BLaER1 treated with 17β-estradiol and CSF1 and Interleukin-3, amounts not matched to agents 10 nM and 100 nM (cell line): ENCODE measurements around the gene CDON.

Experiments used
- H3K27ac ChIP-seq, 11 experiments: shearing (Covaris generic); formaldehyde crosslinking; 2 replicates each; pipeline ENCODE4 v1.8.1; 2022
- H3K27me3 ChIP-seq, 11 experiments: shearing (Covaris generic); formaldehyde crosslinking; 2 replicates each; pipeline ENCODE4 v1.8.1; 2022
- H3K36me3 ChIP-seq, 11 experiments: shearing (Covaris generic); formaldehyde crosslinking; 2 replicates each; pipeline ENCODE4 v1.8.1; 2022
- H3K4me1 ChIP-seq, 10 experiments: shearing (Covaris generic); formaldehyde crosslinking; 2 replicates each; pipeline ENCODE4 v1.8.1; 2022
- H3K4me2 ChIP-seq, 11 experiments: shearing (Covaris generic); formaldehyde crosslinking; 2 replicates each; pipeline ENCODE4 v1.8.1; 2022
- H3K4me3 ChIP-seq, 10 experiments: shearing (Covaris generic); formaldehyde crosslinking; 2 replicates each; pipeline ENCODE4 v1.8.1; 2022
- H3K9ac ChIP-seq, 11 experiments: shearing (Covaris generic); formaldehyde crosslinking; 2 replicates each; pipeline ENCODE4 v1.8.1; 2022
- H3K9me3 ChIP-seq, 11 experiments: shearing (Covaris generic); formaldehyde crosslinking; replicated peaks in 1 of 11; 2 replicates each; pipeline ENCODE4 v1.8.1; 2022
- H4K20me1 ChIP-seq, 11 experiments: shearing (Covaris generic); formaldehyde crosslinking; 2 replicates each; pipeline ENCODE4 v1.8.1; 2022
- Cebpa-rat ChIP-seq, 11 experiments: shearing (Covaris generic); IDR thresholded peaks; 2 replicates each; pipeline ENCODE4 v1.8.1; 2022

CDON gene

DNA sequence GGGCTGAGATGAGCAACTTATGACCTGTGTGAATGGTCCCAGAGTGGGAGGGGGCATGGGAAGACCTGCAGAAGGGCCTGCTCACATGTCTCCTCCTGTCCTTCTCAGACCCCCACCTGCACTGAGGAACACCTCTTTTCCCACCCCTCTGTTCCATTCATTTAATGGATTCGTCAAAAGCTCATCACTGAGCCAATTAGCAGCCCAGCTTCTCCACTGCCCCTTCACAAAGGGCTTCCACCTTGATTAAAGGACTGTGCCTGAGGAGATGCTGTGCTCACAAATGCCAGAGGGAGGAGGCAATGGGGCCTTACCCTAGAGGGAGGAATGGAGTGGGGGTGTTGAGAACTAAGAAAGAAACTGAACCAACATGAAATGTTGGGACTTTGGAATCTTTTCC, 14.0 kb upstream of the CDON start:
- Histone ChIP-seq H3K4me3 (no peak overlapping the region), H3K4me1 (no peaks in the 10 kb centered on the region), H3K27ac (no peak overlapping the region), H3K9ac (no peak overlapping the region), H4K20me1 (no peaks in the 10 kb centered on the region), H3K36me3 (no peaks in the 10 kb centered on the region), H3K27me3 (no peaks in the 10 kb centered on the region), H3K4me2 (no peak overlapping the region), H3K9me3 (no peaks in the 10 kb centered on the region)
- TF ChIP-seq Cebpa-rat (IDR thresholded peaks at IDR 0.05), result no peak

DNA sequence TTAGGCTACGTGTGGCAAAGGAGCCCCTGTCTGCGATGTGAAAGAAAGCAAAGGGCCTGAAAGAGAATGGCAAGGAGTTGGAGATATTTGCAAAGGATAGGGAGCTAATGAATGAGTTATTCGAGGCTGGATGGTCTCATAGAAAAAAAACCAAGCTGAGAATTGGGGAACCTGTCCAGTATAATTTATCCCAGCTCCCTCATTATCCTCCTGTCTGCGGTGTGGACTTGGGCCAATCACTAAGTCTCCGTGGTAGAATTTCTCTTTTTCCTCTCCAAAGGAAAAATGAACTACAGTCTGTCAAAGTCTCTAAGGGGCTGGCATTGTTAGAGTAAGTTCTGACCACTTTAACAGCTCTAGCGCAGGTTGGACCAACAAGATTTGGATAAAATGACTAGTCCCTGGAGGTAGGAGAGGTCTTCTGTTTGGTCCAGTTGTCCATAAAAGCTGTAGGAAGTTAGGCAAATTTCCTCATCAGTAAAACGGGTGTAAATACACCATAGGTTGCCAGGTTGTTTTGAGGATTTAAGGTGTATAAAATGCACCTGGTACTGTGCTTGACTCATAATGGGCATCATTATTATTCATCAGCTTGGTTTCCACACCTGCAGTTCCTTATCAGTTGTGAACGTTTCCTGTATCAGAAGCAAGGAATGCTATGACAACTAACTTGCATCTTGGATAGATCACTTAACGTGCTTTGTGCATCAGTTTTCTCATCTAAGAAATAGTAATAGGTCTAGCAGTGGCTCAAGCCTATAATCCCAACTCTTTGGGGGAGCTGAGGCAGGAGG, 10.3 kb upstream of the CDON start:
- H3K27ac ChIP-seq, result no peak overlapping the region
- H3K9me3 ChIP-seq, result no peaks in the 10 kb centered on the region
- H3K4me2 ChIP-seq, result no peak overlapping the region
- TF ChIP-seq Cebpa-rat (IDR thresholded peaks at IDR 0.05), result no peak
- H3K27me3 ChIP-seq, result no peaks in the 10 kb centered on the region
- no peak overlapping the region for H3K4me3 ChIP-seq
- no peak overlapping the region for H3K9ac ChIP-seq
- H4K20me1 ChIP-seq, result no peaks in the 10 kb centered on the region
- H3K36me3 ChIP-seq, result no peaks in the 10 kb centered on the region
- H3K4me1 ChIP-seq, result no peaks in the 10 kb centered on the region

DNA sequence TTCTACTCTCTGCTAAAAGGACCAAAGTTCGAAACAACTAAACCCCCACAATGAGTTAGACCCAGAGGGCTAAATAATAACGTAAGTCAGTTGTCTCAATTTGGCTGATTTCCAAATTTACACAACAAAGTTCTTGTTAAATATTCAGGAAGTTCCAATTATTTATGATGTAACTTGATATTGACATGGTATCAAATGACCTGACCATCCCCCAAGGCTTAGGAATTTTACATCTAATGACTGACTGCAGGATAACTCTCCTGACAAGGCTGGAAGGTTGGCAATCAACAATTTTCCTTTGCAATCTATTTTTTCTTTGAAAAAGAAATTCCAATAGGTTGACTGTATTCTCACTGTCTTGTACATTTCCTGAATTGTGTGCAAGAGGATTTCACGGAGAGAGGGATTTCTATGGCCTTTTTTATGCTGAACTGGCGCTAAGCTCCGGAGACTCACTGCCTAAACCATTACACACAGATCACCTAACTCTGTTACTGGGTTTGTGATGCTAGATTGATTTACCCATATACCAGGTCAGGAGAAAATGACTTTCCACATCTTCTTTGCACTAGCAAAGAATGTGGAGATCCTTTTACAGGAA, 9.6 kb upstream of the CDON start:
- no peak overlapping the region for H3K4me3 ChIP-seq
- H3K27me3 ChIP-seq, result no peaks in the 10 kb centered on the region
- H3K9me3 ChIP-seq, result no peaks in the 10 kb centered on the region
- no peak overlapping the region for H3K9ac ChIP-seq
- no peaks in the 10 kb centered on the region for H3K36me3 ChIP-seq
- TF ChIP-seq Cebpa-rat (IDR thresholded peaks at IDR 0.05), result no peak
- no peak overlapping the region for H3K4me2 ChIP-seq
- no peaks in the 10 kb centered on the region for H4K20me1 ChIP-seq
- H3K27ac ChIP-seq, result no peak overlapping the region
- H3K4me1 ChIP-seq, result no peaks in the 10 kb centered on the region

DNA sequence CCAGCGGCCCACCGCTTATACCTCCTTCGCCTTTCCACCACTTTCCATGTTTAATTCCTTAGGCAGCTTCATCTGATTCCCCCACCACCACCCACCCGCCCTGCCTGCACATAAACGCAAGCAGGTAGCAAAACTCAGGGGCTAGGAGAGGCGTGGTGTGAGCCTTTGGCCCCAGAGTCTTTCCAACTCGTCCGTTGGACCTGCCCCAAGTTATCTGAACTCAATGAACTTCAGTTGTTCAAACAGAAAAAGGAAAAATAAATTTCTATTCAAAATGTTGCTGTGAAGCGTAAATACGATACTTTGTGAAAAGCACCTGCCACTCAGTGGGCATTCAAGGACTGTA, 814 bp upstream of the CDON start:
- peak overlapping the region in 8 of 10 experiments; percentile 25 to 80 (median 71); a peak in 10 of 20 replicates for H3K4me3 ChIP-seq
- no peak overlapping the region for H3K27ac ChIP-seq
- H3K4me1 ChIP-seq, result peaks cover 0 to 13% (median 7%) of the 10 kb centered on the region in 10 experiments; a peak in 14 of 20 replicates
- H4K20me1 ChIP-seq, result no peaks in the 10 kb centered on the region; a peak in 2 of 22 replicates
- H3K36me3 ChIP-seq, result no peaks in the 10 kb centered on the region
- no peak for TF ChIP-seq Cebpa-rat (IDR thresholded peaks at IDR 0.05)
- peaks cover 23 to 32% (median 30%) of the 10 kb centered on the region in 11 experiments for H3K27me3 ChIP-seq
- H3K4me2 ChIP-seq, result peak overlapping the region; percentile 47 to 100 (median 58); a peak in 19 of 22 replicates
- H3K9ac ChIP-seq, result no peak overlapping the region; a peak in 1 of 22 replicates
- H3K9me3 ChIP-seq, result no peaks in the 10 kb centered on the region

DNA sequence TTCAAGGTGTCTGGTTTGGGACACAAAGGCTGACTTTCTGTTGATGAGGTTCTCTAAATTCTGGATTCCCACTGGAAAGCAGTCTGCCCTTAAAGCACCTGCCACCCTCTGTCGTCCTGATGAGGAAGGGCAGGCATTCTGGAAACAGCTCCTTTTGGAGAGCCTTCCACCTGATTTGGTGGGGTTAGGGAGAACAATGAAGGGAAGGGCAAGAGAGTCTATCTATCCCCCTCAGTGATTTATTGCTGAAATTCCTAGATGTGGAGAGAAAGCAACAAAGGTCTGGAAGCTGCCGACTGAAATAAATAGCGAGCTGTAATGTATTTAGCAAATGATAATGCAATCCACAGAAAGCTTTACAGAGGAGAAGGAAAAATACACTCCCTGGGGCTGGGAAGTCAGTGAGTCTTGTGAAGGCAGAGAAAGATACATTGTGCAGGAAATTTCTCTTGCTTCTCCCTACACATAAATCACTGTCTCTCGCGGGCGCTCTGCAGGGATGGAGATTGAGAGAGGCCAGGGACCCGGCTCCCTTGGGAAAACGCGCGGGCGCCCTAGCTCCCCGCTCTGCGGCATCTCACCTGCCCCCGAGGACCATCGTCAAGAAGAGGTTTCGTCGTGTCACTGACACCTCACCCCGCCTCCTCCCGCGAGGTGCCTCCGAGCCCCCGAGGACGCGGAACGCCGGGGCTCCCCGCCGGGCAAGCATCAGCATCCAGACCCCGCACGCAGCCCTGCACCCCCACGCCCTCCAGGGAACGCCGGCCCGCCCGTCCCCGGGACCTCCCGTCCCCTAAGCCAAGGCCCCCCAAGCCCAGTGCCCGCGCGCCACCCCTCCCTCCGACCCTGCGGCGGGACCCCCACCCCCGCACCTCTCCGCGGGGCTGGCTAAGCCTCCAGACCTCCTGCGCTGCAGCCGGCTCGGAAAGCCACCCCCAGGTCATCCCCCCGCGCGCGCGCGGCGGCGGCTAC, 673 bp downstream of the CDON start:
- Histone ChIP-seq H3K4me3 (peak overlapping the region; percentile 61 to 80 (median 71)), H3K27me3 (peaks cover 23 to 35% (median 30%) of the 10 kb centered on the region in 11 experiments), H3K4me2 (peak overlapping the region; percentile 93 to 100 (median 97)), H3K4me1 (peaks cover 0 to 13% (median 7%) of the 10 kb centered on the region in 10 experiments; a peak in 14 of 20 replicates), H3K27ac (peak overlapping the region in 7 of 11 experiments; percentile 92 to 99 (median 98); a peak in 10 of 22 replicates), H4K20me1 (no peaks in the 10 kb centered on the region; a peak in 2 of 22 replicates), H3K9me3 (no peaks in the 10 kb centered on the region), H3K36me3 (no peaks in the 10 kb centered on the region), H3K9ac (peak overlapping the region; percentile 88 to 99 (median 96))
- no peak for TF ChIP-seq Cebpa-rat (IDR thresholded peaks at IDR 0.05)

DNA sequence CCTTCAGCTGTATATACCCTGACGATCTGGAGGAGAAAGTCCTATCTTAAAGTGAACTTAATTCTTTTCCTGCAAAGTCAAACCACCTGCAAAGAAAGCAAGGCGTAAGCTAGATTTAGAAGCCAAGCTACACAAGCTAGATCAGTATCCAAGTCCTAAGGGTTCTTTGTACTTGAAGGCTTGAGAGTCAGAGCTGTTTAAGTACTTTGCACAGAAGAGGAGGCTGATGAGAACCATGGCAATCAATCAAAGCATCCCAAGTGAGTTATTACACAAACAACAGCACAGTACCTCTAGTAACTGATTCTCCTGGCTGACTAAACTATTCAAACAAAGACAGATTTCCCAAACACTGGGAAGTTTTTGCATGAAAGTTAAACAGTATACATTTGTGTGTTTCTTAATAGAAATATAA, 1.9 kb downstream of the CDON start:
- Histone ChIP-seq H3K27me3 (peaks cover 23 to 35% (median 30%) of the 10 kb centered on the region in 11 experiments), H4K20me1 (no peaks in the 10 kb centered on the region; a peak in 2 of 22 replicates), H3K4me2 (no peak overlapping the region), H3K9ac (no peak overlapping the region), H3K4me3 (no peak overlapping the region), H3K27ac (no peak overlapping the region), H3K4me1 (peaks cover 0 to 13% (median 7%) of the 10 kb centered on the region in 10 experiments; a peak in 14 of 20 replicates), H3K36me3 (no peaks in the 10 kb centered on the region), H3K9me3 (no peaks in the 10 kb centered on the region)
- TF ChIP-seq Cebpa-rat (IDR thresholded peaks at IDR 0.05), result no peak

DNA sequence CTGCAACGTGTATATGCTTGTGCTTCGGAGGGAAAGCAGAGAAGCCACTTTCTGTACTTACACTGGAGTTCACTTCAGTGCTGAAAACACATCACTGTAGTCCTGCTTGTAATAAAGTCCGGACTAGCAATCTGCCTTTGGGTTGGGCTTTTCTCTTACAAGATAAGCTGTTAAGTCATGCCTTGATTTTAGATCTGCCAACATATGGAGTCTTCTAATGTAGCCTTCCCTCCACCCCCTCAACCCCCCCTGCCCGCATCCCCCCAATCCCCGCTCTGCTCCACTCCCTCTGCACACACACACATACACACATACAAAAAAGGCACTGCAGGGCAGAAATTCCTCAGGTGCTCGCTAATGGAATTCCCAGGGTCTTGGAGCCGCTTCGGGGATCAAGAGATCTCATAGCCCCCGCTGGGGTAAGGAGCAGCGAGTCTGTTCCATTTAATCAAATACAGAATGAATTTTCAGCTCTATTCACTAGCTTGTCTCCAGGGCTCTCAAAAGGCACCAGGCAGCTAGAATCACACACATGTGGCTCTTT, 3.4 kb downstream of the CDON start:
- Histone ChIP-seq H3K4me3 (no peak overlapping the region), H3K9ac (no peak overlapping the region)

DNA sequence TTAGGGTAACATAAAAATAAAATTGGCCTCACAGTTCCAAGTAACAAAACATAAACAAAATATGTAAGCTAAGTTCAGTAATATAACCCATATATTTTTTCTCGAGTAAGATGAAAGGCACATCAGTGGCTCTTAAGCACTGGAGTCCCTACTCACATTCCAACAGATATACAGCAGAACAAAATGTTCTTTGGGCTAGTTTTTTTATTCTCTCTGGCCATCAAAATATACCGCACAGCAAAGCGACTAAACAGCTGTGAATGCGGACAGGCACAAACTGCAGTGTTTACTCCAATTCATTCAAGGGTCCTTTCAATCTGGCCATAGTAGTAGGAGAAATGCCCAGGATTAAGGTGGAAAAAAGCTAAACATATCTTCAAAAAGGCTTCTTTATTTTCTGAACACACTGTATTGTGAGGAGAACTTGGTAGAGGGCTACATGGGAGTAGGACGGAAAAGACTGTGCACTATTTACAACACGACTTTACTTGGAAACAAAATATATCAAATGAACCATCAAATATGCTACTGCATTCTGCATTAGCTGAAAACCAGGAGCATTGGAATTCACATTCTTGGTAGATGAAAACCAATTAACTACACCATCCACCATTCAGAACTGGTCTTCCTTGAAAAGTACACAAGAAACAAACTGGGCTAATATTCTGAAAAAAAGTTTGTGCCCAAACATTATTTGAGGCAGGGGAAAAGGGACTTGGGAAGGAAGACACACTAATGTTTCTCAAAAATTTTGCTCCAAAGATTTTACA, 4.4 kb downstream of the CDON start:
- Histone ChIP-seq H4K20me1 (no peaks in the 10 kb centered on the region; a peak in 2 of 22 replicates), H3K9ac (no peak overlapping the region), H3K27ac (no peak overlapping the region), H3K36me3 (no peaks in the 10 kb centered on the region), H3K9me3 (no peaks in the 10 kb centered on the region), H3K4me3 (no peak overlapping the region), H3K27me3 (peaks cover 23 to 35% (median 30%) of the 10 kb centered on the region in 11 experiments), H3K4me1 (peaks cover 0 to 9% (median 7%) of the 10 kb centered on the region in 10 experiments; a peak in 14 of 20 replicates), H3K4me2 (no peak overlapping the region)
- no peak for TF ChIP-seq Cebpa-rat (IDR thresholded peaks at IDR 0.05)

More for the DNA sequence above, 3.4 kb downstream of the CDON start:
- H3K27me3 ChIP-seq, result peaks cover 23 to 35% (median 30%) of the 10 kb centered on the region in 11 experiments
- no peaks in the 10 kb centered on the region for H3K9me3 ChIP-seq
- H4K20me1 ChIP-seq, result no peaks in the 10 kb centered on the region; a peak in 2 of 22 replicates
- H3K4me1 ChIP-seq, result peaks cover 0 to 13% (median 7%) of the 10 kb centered on the region in 10 experiments; a peak in 14 of 20 replicates
- H3K4me2 ChIP-seq, result no peak overlapping the region
- no peak overlapping the region for H3K27ac ChIP-seq
- H3K36me3 ChIP-seq, result no peaks in the 10 kb centered on the region
- no peak for TF ChIP-seq Cebpa-rat (IDR thresholded peaks at IDR 0.05)
